AG10803 (cell line): ENCODE results near the gene RBPJL.

ENCODE experiments used
- DNase-seq: peaks from one replicate; pipeline ENCODE4 v3.0.0; 2010; ENCODE audit warnings: low read depth
- H3K4me3 ChIP-seq: 2 replicates; pipeline ENCODE4 v1.5.1; 2011; ENCODE audit warnings: mild to moderate bottlenecking, low read length, control low read depth
- TF ChIP-seq, protein P1 (sequence below): conservative IDR thresholded peaks from 2 replicates; pipeline ENCODE4 v1.5.1; 2011; ENCODE audit warnings: mild to moderate bottlenecking, low read length, control low read depth, inconsistent platforms

RBPJL gene

DNA sequence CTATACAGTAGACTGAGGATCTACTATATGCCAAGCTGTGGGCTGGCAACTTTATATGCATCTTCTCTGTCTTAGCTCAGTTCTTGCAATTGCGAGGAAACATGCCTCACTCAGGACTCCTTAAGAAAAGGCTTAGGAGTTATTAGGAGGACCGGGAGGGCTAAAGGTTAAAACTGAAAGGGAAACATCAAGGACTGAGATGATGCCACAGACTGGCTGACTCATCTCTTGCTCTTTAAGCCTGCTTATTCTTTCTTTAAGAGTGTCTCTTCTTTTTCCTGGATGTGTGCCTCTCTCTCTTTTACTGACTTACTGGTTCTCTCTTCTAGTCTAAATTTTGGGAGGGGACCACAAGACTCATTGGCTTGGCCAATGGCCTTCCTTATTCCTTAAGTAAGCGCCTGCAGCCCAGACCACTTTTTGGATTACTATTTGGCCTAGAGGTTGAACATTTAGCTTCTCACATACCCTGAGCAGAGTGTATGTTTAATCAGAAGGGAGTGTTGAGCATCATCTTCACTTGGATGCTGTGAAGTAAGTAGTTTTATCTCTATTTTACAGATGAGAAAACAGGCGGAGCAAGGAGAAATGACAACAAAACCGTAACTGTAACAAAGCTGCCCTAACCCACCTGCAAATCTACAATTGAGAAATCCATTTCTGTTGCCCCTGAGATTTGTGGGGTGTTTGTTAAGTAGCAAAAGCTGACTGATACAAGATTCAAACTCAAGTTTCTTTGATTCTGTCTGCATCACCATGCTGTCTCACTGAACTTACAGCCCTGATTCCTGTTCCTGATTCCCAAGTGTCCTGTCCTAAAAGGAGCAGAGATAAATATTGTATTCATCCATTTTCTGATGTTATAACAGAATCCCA is 48.8 kb downstream of the RBPJL start:
- TF ChIP-seq, protein P1, sequence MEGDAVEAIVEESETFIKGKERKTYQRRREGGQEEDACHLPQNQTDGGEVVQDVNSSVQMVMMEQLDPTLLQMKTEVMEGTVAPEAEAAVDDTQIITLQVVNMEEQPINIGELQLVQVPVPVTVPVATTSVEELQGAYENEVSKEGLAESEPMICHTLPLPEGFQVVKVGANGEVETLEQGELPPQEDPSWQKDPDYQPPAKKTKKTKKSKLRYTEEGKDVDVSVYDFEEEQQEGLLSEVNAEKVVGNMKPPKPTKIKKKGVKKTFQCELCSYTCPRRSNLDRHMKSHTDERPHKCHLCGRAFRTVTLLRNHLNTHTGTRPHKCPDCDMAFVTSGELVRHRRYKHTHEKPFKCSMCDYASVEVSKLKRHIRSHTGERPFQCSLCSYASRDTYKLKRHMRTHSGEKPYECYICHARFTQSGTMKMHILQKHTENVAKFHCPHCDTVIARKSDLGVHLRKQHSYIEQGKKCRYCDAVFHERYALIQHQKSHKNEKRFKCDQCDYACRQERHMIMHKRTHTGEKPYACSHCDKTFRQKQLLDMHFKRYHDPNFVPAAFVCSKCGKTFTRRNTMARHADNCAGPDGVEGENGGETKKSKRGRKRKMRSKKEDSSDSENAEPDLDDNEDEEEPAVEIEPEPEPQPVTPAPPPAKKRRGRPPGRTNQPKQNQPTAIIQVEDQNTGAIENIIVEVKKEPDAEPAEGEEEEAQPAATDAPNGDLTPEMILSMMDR: no peak
- H3K4me3 ChIP-seq: no peak overlapping the region
- peak; percentile 61 for DNase-seq

DNA sequence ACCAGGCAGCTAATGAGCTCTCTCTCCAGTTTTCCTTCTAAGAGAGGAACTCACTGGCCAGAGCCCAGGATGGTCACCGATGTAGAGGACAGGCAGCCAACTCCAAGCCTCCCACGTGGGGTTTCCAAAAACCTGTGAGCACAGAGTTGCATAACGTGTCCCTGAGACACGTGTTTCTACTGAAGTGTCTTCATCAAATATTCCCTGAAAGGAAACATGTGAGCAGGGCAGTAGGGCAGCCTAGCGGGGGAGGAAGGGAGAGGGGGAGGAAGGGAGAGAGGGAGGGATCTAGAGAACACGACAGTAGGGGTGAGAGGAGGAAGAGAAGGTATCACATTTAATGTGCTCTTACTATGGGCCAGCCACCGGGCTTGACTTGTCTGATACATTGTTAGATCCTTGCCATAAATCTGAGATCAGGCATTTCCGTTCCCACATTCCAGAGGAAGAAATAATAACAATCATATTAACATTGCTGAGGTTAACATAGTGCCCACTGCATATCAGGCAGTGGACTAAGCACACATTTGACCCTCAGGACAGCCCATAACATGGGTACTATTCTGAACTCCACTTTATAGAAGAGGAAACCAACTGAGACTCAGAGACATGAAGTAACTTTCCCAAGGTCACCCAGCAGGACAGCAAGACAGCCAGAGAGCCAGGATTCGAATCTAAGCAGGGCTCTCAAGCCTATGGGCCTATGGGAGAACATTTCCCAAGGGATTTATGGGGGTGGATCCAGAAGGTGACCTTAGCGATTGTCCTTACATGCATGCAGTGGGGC is 51.8 kb downstream of the RBPJL start:
- DNase-seq: peak; percentile 88
- TF ChIP-seq, protein P1: no peak
- H3K4me3 ChIP-seq: no peak overlapping the region; the same call in 1 of the 2 replicates

DNA sequence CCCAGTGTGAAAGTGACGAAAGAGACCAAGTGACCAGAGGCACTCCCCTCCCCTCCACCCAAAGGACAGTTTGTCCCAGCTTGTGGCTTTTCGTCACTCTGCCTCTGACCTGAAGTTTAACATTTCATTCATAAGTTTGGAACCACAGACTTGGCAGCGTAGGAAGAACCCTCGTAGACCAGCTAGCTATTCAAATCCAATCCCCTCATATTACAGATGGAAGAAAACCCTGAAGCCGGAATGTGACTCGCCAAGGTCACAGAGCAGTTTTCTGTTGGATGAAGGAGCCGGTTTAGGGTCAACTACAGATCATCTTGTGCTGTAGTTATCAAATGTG is 52.4 kb downstream of the RBPJL start:
- DNase-seq: no peak
- TF ChIP-seq, protein P1: no peak
- H3K4me3 ChIP-seq: no peak overlapping the region

DNA sequence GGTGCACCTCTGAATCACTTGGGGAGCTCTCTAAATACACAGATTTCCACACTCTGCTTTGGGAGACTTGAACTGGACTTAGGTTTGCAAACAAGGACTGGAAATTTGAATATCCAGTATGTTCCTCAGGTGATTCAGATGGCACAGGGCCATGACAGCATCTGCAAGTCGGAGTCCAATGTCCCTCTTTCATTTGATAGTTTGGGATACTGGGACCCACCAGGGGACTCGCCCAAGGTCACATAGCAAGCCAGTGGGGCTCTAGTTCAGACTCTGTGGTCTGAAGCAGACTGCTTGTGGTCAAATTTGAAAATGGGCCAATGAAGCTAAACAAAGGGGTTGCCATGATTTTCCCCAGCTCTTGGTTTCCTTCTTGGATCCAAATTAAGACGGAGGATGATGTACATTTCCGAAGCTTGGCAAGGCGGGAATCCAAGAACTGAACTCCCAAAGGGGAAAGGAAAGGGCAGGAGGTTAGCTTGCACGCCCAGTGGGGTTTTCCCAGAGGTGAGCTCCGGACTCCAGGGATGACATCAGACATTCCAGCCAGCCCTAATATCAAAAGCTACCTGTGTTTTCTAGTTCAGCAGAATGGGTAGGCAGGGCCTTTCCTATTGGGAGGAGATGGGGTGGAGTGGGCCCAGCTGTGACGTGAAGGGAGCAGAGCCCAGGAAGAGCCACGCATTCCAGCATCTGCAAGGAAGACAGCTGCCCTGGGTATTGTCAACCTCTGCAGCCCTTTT is 52.9 kb downstream of the RBPJL start:
- TF ChIP-seq, protein P1: no peak
- H3K4me3 ChIP-seq: no peak overlapping the region
- peak; percentile 60 for DNase-seq

DNA sequence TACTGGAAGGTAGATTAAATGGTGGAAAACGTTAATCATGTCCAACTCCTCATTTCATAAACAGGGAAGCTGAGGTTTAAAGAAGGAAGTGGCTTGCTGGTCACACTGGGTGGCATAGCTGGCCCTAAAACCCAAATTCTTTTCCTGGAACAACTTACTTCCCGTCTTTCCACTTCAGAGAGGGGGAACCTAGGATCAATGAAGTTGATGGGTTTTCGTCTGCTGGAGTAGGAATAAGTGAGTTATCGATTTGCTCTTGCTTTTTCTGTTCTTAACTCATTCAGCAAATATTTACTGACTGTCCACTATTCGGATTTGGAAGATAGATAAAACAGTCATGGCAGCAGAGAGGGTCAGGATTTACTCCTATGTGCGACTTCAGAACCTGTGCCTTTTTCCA is 55.2 kb downstream of the RBPJL start:
- TF ChIP-seq, protein P1: no peak
- no peak overlapping the region for H3K4me3 ChIP-seq
- no peak for DNase-seq

DNA sequence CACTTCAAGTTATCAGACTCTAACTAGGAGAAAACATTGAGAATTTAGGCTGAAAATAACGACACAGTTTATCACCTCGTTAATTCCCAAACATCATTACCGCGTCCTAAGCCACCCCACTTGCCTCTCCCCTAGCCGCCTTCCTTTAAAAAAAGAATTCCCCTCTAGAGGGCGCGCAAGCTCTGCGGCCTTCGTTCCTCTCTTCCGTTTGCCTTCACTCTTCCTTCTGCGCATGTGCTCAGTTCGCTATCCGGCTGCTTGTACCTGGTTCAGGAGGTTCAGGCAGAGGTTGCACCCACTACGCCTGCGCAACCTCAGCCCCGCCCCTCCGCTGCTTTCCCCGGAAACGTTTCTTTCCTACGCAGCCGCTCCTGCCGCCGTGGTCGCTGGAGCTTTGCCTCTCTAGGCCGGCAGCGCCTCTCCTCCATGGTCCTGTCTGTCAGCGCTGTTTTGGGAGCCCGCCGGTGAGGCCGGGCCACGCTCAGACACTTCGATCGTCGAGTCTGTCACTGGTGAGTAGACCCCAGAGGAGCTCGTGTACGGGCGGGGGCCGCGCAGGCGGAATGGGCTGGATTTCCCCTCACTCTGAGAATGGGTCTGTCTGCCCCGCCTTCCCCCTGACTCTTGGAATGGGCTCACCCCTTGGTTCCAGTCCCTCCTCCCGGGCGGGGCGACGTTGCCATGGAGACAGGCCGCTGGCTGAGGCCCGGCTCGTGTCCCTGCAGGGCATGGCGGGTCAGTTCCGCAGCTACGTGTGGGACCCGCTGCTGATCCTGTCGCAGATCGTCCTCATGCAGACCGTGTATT is 56.4 kb downstream of the RBPJL start, which contains the start of gene SYS1:
Gene SYS1, plus strand, starts transcription at position 353 of the 807 bp plus-strand sequence. Its CDS starts 376 bp downstream, at position 729.
- peak within 1 kb of the TSS; percentile 92 for H3K4me3 ChIP-seq
- DNase-seq: peak; percentile 98
- TF ChIP-seq, protein P1: peak; percentile 89
